Measurements from ENCODE around the gene RNF26. TPM values are rescaled to one million over a fixed set of nuclear protein-coding genes. Genes with fewer than 3 reads are reported as not detected.
A peak's percentile ranks its signal among the peaks of the same experiment; 100 is the strongest.

The RNF26 gene
- total RNA-seq, 2 donors from 2014 or later = 5.7 to 9.2 TPM

GRCh38 chr11:119351232-119351631 is 16.9 kb downstream of the RNF26 start:
- DNase-seq (no peak), ATAC-seq (no peak)
- no peak overlapping the region for H3K27ac ChIP-seq
- H3K4me1 ChIP-seq = peaks cover 10% of the 10 kb centered on the region
- intact Hi-C loops (cut with DNase I) = no loop called here
- WGBS, 2 donors = 50 to 56% methylated on average over 2 of the region's 2 CpGs
- no peak overlapping the region for H3K4me3 ChIP-seq
- no peaks in the 10 kb centered on the region for H3K27me3 ChIP-seq
- no peaks in the 10 kb centered on the region for H3K9me3 ChIP-seq
- H3K36me3 ChIP-seq (replicated peaks in 1 of 2; ENCODE audit: insufficient read depth in 1 of 2, low read depth in 2 of 2) = no peaks in the 10 kb centered on the region
- TF ChIP-seq POLR2A (IDR thresholded peaks at IDR 0.05) = no peak
- TF ChIP-seq, protein P1, sequence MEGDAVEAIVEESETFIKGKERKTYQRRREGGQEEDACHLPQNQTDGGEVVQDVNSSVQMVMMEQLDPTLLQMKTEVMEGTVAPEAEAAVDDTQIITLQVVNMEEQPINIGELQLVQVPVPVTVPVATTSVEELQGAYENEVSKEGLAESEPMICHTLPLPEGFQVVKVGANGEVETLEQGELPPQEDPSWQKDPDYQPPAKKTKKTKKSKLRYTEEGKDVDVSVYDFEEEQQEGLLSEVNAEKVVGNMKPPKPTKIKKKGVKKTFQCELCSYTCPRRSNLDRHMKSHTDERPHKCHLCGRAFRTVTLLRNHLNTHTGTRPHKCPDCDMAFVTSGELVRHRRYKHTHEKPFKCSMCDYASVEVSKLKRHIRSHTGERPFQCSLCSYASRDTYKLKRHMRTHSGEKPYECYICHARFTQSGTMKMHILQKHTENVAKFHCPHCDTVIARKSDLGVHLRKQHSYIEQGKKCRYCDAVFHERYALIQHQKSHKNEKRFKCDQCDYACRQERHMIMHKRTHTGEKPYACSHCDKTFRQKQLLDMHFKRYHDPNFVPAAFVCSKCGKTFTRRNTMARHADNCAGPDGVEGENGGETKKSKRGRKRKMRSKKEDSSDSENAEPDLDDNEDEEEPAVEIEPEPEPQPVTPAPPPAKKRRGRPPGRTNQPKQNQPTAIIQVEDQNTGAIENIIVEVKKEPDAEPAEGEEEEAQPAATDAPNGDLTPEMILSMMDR (IDR thresholded peaks at IDR 0.05) = no peak

- peak; percentile 73 to 91 (median 82) for DNase-seq
- ATAC-seq = peak; percentile 93
- peaks cover 10% of the 10 kb centered on the region for H3K4me1 ChIP-seq
- peak overlapping the region in 3 of 4 donors; percentile 62 to 76 (median 72) for H3K27ac ChIP-seq
- 13 to 15% methylated on average over 4 of the region's 4 CpGs for WGBS, 2 donors
- TF ChIP-seq, protein P1 (IDR thresholded peaks at IDR 0.05) = no peak
- TF ChIP-seq POLR2A (IDR thresholded peaks at IDR 0.05) = no peak
- no peaks in the 10 kb centered on the region for H3K27me3 ChIP-seq
- peaks cover 0 to 3% of the 10 kb centered on the region in 2 donors for H3K36me3 ChIP-seq (replicated peaks in 1 of 2; ENCODE audit: insufficient read depth in 1 of 2, low read depth in 2 of 2)
- no peak overlapping the region for H3K4me3 ChIP-seq
- intact Hi-C loops (cut with DNase I) = no loop called here
- H3K9me3 ChIP-seq = no peaks in the 10 kb centered on the region
These were observed 18.5 kb downstream of the RNF26 start for GRCh38 chr11:119352857-119353260.

DNA sequence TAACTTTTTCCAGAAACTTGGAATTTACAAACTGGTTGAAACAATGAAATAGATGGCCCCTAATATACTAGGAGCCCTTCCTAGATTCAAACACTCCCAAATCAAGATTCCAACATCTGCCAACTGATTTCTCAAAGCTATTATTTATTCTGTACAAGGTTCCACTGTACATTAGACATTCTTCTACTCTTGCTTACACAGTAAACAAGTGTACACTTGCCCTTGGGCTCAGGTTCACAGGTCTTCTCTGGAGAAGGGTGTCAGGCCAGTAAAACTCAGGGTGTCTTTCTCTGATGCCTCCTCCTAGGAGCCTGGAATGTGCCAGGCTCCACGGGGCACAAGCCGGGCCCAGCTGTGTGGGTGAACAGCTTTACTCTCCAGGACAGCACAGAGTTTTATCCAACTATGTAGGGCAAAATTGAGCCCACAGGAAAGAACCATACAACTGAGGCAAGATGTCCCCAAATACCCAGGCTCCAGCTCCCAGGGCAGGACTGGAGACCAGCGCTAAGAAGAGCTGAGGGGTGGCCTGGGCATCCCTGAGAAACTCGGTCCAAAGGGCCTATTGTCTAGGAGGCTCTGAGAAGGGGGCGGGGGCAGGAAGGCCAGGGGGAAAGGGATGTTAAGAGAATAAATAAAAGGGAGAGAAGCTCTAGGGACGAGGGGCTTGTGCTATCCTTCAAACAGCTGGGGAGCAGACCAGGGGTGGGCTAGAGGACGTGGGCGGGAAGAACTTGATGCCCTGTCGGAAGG is 20.9 kb downstream of the RNF26 start:
- Histone ChIP-seq H3K4me1 (peaks cover 14% of the 10 kb centered on the region), H3K27me3 (no peaks in the 10 kb centered on the region), H3K27ac (no peak overlapping the region), H3K9me3 (no peaks in the 10 kb centered on the region), H3K4me3 (no peak overlapping the region), H3K36me3 (replicated peaks in 1 of 2; ENCODE audit: insufficient read depth in 1 of 2, low read depth in 2 of 2) (peaks cover 0 to 10% of the 10 kb centered on the region in 2 donors)
- TF ChIP-seq POLR2A (IDR thresholded peaks at IDR 0.05) = no peak
- TF ChIP-seq, protein P1 (IDR thresholded peaks at IDR 0.05) = no peak
- ATAC-seq = no peak
- 71 to 83% methylated on average over 9 of the region's 9 CpGs for WGBS, 2 donors
- intact Hi-C loops (cut with DNase I) = no loop called here
- DNase-seq = no peak

DNA sequence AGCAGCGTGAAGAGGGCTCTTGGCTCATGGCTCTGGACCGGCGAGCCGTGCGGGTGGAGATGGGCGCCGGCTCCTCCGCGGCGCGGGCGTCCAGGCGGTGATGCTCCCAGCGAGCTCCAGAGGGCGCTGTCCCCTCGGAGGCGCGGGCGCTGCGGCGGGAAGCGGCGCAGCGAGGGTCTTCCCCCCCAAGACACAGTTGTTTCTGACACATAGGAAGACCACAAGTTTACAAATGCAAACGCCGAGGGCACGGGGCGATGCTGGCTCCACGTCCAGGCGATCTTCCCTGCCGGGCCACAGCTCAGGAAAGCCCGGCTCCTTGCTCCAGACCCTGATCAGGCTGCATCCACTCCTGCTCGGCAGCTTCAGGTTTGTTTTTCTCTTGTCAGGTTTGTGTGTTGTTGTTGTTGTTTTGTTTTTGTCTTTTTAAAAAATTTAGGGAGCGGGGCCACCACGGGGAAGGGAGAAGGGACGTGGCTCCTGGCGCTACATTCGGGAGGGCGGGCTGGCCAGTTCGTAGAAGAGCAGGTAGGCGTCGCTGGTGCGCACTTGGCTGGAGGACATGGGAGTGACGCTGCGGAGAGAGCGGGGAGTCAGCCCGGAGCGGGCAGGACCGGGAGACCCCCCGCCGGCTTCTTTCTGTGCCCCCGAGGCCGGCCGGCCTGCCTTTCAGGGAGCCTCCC is 22.2 kb downstream of the RNF26 start:
- 62 to 87% methylated on average over 45 to 49 of the region's 54 CpGs for WGBS, 2 donors
- ATAC-seq = no peak
- Histone ChIP-seq H3K36me3 (replicated peaks in 1 of 2; ENCODE audit: insufficient read depth in 1 of 2, low read depth in 2 of 2) (peaks cover 0 to 10% of the 10 kb centered on the region in 2 donors), H3K27ac (no peak overlapping the region), H3K9me3 (no peaks in the 10 kb centered on the region), H3K27me3 (no peaks in the 10 kb centered on the region), H3K4me3 (no peak overlapping the region), H3K4me1 (peaks cover 27% of the 10 kb centered on the region)
- intact Hi-C loops (cut with DNase I) = no loop called here
- DNase-seq = peak in 2 of 4 donors; percentile 32 to 37
- no peak for TF ChIP-seq POLR2A (IDR thresholded peaks at IDR 0.05)
- TF ChIP-seq, protein P1 (IDR thresholded peaks at IDR 0.05) = peak in 6 of 7 experiments; percentile 24 to 45 (median 39)
